Heart left ventricle (tissue), 16 donors: ENCODE data around the gene CPNE7. TPM values are rescaled to one million over a fixed set of nuclear protein-coding genes. Genes with fewer than 3 reads are reported as not detected.

ENCODE experiments used
- ATAC-seq, 4 donors: fragments of 200-7000 bp; cut with Tn5 transposase; one replicate each; pipeline ENCODE4 v1.9.1; 2020 to 2022; ENCODE audit warnings: moderate library complexity in 4 of 4, mild to moderate bottlenecking in 3 of 4, moderate number of reproducible peaks in 1 of 4
- DNase-seq, 5 donors: peaks; one replicate each; pipeline ENCODE4 v3.0.0-alpha.2; 2020
- H3K27ac ChIP-seq, 12 donors: fragments of 200-600 bp; sonication (generic) in 4 of 12; one replicate each; pipeline versions ENCODE4 v1.5.0 to v1.8.0; 2016 to 2022; ENCODE audit warnings: mild to moderate bottlenecking in 2 of 12
- H3K27me3 ChIP-seq, 9 donors: fragments of 200-600 bp; sonication (generic) in 2 of 9; one replicate each; pipeline versions ENCODE4 v1.5.1 to v1.8.0; 2016 to 2022; ENCODE audit warnings: mild to moderate bottlenecking in 3 of 9
- H3K36me3 ChIP-seq, 9 donors: fragments of 200-600 bp; sonication (generic) in 2 of 9; one replicate each; pipeline versions ENCODE4 v1.5.0 to v1.8.0; 2018 to 2022; ENCODE audit warnings: mild to moderate bottlenecking in 2 of 9
- H3K4me1 ChIP-seq, 12 donors: fragments of 200-600 bp; sonication (generic) in 4 of 12; one replicate each; pipeline versions ENCODE4 v1.5.0 to v1.8.0; 2016 to 2022; ENCODE audit warnings: mild to moderate bottlenecking in 3 of 12
- H3K4me3 ChIP-seq, 12 donors: fragments of 200-600 bp; sonication (generic) in 4 of 12; one replicate each; pipeline versions ENCODE4 v1.5.0 to v1.8.0; 2017 to 2022; ENCODE audit warnings: mild to moderate bottlenecking in 9 of 12, moderate library complexity in 4 of 12
- H3K9me3 ChIP-seq, 12 donors: fragments of 200-600 bp; sonication (generic) in 4 of 12; one replicate each; pipeline versions ENCODE4 v1.5.0 to v1.8.0; 2016 to 2022; ENCODE audit warnings: mild to moderate bottlenecking in 1 of 12
- POLR2A ChIP-seq, 2 donors: fragments of 450-650 bp; IDR thresholded peaks; one replicate each; pipeline ENCODE4 v1.6.1; 2017; ENCODE audit warnings: antibody characterized with exemption in 2 of 2, mild to moderate bottlenecking in 2 of 2, moderate library complexity in 2 of 2
- WGBS, 4 donors: extraction: QIAGEN DNeasy Blood & Tissue Kit in 2 of 4; methylation state at CpG; one replicate each; pipeline versions ENCODE4 v1.1.5 to v1.1.7; 2013 to 2018; 5-methylcytosine and 5-hydroxymethylcytosine counted together
- intact Hi-C, 10 donors: fragments of 100-400 bp; cut with DNase I; formaldehyde crosslinking; loops; one replicate each; pipeline versions ENCODE4 v1.11.1 to v1.14.2; 2022
- polyA plus RNA-seq, 2 donors: library from polyadenylated mRNA; stranded (reverse); fragments of 200-250 nt; gene quantifications; one replicate each; pipeline ENCODE4 v1.2.3, GENCODE V29; 2013
- total RNA-seq, 9 donors: library from RNA; depleted of rRNA in 2 of 9; stranded (reverse); fragments of >200 nt in 2 of 9; fragmentation: NEBNext Ultra II Directional in 3 of 9; extraction: Animal tissue kit (Norgen Biotek cat#: 25700) in 3 of 9; gene quantifications; one replicate each; pipeline versions ENCODE4 v1.1.0 to v1.2.4, GENCODE V29; 2016 to 2023
- TF ChIP-seq, protein P1 (sequence below), 12 donors: fragments of 200-600 bp; sonication (generic) in 4 of 12; IDR thresholded peaks; one replicate each; pipeline versions ENCODE4 v1.5.0 to v1.8.0; 2018 to 2022; ENCODE audit warnings: antibody characterized with exemption in 12 of 12, mild to moderate bottlenecking in 5 of 12
- donor health status: ischemic (EF 13 %, LVEDD 7.1; RV severe dilation, severe dysfunction).
- donor health status: healthy with polysubstance abuse.
- donor health status: DM: no; HTN: yes; CAD: no.
- donor health status: DM: no; HTN: no; CAD: no.
- donor health status: ischemic (EF 25% LVEDD 6.9; RV normal size, moderate dysfunction).
- donor health status: ischemic (EF 25% LVEDD 5.7; RV mildly dilated, moderate dysfunction).
- donor health status: healthy.
- donor health status: DM: yes; HTN: yes; CAD: no.
- donor health status: ischemic (EF 35%, LVEDD 5.7; RV mildly dilated, moderate dysfunction).
- donor health status: nonischemic (EF 11% LVEDD 7.7; RV severe dilation, severe dysfunction).
- donor health status: DM: yes; HTN: yes; CAD: no.
- donor health status: PGD.
- donor health status: ischemic (EF 29% LVEDD 5.4; RV normal size, mild dysfunction).
- donor health status: nonischemic (EF 23%, LVEDD 6.1; RV moderate dilation, normal function).

Gene CPNE7
- total and polyA plus RNA-seq, 11 donors, result 0.20 to 0.50 TPM; not detected in 9

- Histone ChIP-seq H3K9me3 (no peaks in the 10 kb centered on the region), H3K27me3 (peaks cover 0 to 12% (median 0%) of the 10 kb centered on the region in 9 donors), H3K4me1 (peaks cover 0 to 14% (median 3%) of the 10 kb centered on the region in 12 donors), H3K27ac (no peak overlapping the region), H3K4me3 (no peak overlapping the region), H3K36me3 (no peaks in the 10 kb centered on the region)
- no peak for TF ChIP-seq POLR2A (IDR thresholded peaks at IDR 0.05)
- TF ChIP-seq, protein P1, sequence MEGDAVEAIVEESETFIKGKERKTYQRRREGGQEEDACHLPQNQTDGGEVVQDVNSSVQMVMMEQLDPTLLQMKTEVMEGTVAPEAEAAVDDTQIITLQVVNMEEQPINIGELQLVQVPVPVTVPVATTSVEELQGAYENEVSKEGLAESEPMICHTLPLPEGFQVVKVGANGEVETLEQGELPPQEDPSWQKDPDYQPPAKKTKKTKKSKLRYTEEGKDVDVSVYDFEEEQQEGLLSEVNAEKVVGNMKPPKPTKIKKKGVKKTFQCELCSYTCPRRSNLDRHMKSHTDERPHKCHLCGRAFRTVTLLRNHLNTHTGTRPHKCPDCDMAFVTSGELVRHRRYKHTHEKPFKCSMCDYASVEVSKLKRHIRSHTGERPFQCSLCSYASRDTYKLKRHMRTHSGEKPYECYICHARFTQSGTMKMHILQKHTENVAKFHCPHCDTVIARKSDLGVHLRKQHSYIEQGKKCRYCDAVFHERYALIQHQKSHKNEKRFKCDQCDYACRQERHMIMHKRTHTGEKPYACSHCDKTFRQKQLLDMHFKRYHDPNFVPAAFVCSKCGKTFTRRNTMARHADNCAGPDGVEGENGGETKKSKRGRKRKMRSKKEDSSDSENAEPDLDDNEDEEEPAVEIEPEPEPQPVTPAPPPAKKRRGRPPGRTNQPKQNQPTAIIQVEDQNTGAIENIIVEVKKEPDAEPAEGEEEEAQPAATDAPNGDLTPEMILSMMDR (IDR thresholded peaks at IDR 0.05), result no peak
- no peak for ATAC-seq
- intact Hi-C loops, result no loop called here
- DNase-seq, result no peak
- 79 to 93% (median 85%) methylated on average over 2 to 9 of the region's 9 CpGs for WGBS, 4 donors
These were observed 30.4 kb downstream of the CPNE7 start for GRCh38 chr16:89606006-89606405.

- intact Hi-C loops, result no loop called here
- Histone ChIP-seq H3K4me3 (no peak overlapping the region), H3K36me3 (no peaks in the 10 kb centered on the region), H3K27ac (no peak overlapping the region), H3K9me3 (no peaks in the 10 kb centered on the region), H3K4me1 (peaks cover 0 to 7% (median 3%) of the 10 kb centered on the region in 12 donors), H3K27me3 (peaks cover 0 to 16% (median 0%) of the 10 kb centered on the region in 9 donors)
- ATAC-seq, result no peak
- no peak for DNase-seq
- TF ChIP-seq, protein P1 (IDR thresholded peaks at IDR 0.05), result no peak
- no peak for TF ChIP-seq POLR2A (IDR thresholded peaks at IDR 0.05)
- 71 to 76% (median 74%) methylated on average over 9 of the region's 9 CpGs for WGBS, 4 donors
These were observed 31.9 kb downstream of the CPNE7 start for GRCh38 chr16:89607453-89607852.

GRCh38 chr16:89607937-89608740 is 32.6 kb downstream of the CPNE7 start:
- no peak overlapping the region for H3K4me3 ChIP-seq
- no peak overlapping the region for H3K27ac ChIP-seq
- peaks cover 0 to 22% (median 0%) of the 10 kb centered on the region in 9 donors for H3K27me3 ChIP-seq
- ATAC-seq, result no peak
- H3K9me3 ChIP-seq, result no peaks in the 10 kb centered on the region
- 72 to 79% (median 75%) methylated on average over 32 of the region's 32 CpGs for WGBS, 4 donors
- intact Hi-C loops, result no loop called here
- no peaks in the 10 kb centered on the region for H3K36me3 ChIP-seq
- TF ChIP-seq POLR2A (IDR thresholded peaks at IDR 0.05), result no peak
- TF ChIP-seq, protein P1 (IDR thresholded peaks at IDR 0.05), result no peak
- no peaks in the 10 kb centered on the region for H3K4me1 ChIP-seq
- no peak for DNase-seq

DNA sequence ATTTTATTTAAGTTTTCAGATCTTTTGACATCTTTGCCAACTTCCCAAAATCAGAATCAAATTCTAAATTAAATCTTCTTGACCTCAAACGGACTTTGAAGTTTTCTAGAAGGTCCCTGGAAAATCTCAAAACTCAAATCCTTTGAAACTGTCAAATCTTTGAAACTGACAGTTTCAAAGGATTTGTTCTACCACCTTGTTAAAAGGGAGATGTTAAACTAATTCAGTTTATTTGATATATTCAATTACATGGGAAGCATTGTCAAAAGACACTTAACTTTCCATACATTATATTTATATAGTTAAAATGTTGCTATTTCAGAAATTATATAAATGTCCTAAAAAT is 34.5 kb downstream of the CPNE7 start:
- H3K27ac ChIP-seq, result no peak overlapping the region
- ATAC-seq (no peak), DNase-seq (no peak)
- no peak for TF ChIP-seq POLR2A (IDR thresholded peaks at IDR 0.05)
- TF ChIP-seq, protein P1 (IDR thresholded peaks at IDR 0.05), result no peak
- H3K9me3 ChIP-seq, result no peaks in the 10 kb centered on the region
- no peaks in the 10 kb centered on the region for H3K4me1 ChIP-seq
- 64 to 79% (median 76%) methylated on average over 1 of the region's 1 CpG for WGBS, 4 donors
- no peak overlapping the region for H3K4me3 ChIP-seq
- no peaks in the 10 kb centered on the region for H3K36me3 ChIP-seq
- intact Hi-C loops, result no loop called here
- H3K27me3 ChIP-seq, result peaks cover 0 to 28% (median 2%) of the 10 kb centered on the region in 9 donors
